ENCODE results near the gene BSG.
A peak's percentile ranks its signal among the peaks of the same experiment; 100 is the strongest.

Gene BSG

GRCh38 chr19:572140-572742 is at the start of gene BSG:
TSS of gene BSG (plus strand) at chr19:572596. CDS start at chr19:572635, 39 bp downstream.
- DNase-seq: peak; percentile 99 to 100 (median 100)

- no peak for DNase-seq
Observed at GRCh38 chr19:522726-523125, 49.7 kb upstream of the BSG start.

GRCh38 chr19:524062-524674 is 48.2 kb upstream of the BSG start:
- DNase-seq: peak in 1 of 3 donors; percentile 17

GRCh38 chr19:525029-525428 is 47.4 kb upstream of the BSG start:
- DNase-seq: no peak

GRCh38 chr19:525857-526419 is 46.5 kb upstream of the BSG start:
- DNase-seq: no peak

GRCh38 chr19:530134-531008 is 42.0 kb upstream of the BSG start:
- no peak for DNase-seq

- peak; percentile 93 to 99 (median 97) for DNase-seq
Observed at GRCh38 chr19:531009-531752, 41.2 kb upstream of the BSG start.

GRCh38 chr19:531753-532560 is 40.4 kb upstream of the BSG start, which contains the start of gene CDC34:
TSS of gene CDC34 (plus strand) at chr19:531760. CDS start at chr19:531932, 172 bp downstream.
- peak in 1 of 3 donors; percentile 37 for DNase-seq

GRCh38 chr19:532561-533363 is 39.6 kb upstream of the BSG start:
- peak; percentile 73 to 77 (median 74) for DNase-seq

GRCh38 chr19:533364-534058 is 38.9 kb upstream of the BSG start:
- no peak for DNase-seq

GRCh38 chr19:534088-534487 is 38.3 kb upstream of the BSG start:
- DNase-seq: no peak

- DNase-seq: no peak
Observed at GRCh38 chr19:535017-535835, 37.2 kb upstream of the BSG start.

- DNase-seq: no peak
Observed at GRCh38 chr19:536031-536880, 36.1 kb upstream of the BSG start.

GRCh38 chr19:536881-537404 is 35.5 kb upstream of the BSG start:
- DNase-seq: no peak

- DNase-seq: no peak
Observed at GRCh38 chr19:538641-539428, 33.6 kb upstream of the BSG start.

- no peak for DNase-seq
Observed at GRCh38 chr19:539429-540030, 32.9 kb upstream of the BSG start.

Data from suppressor macrophage treated with lipopolysaccharide for 1 hour (primary cell).